A204.1 (cell line): ENCODE measurements around the gene PHF20.
"Not testable (repeated sequence)": the region's sequence is repeated elsewhere in the genome, so short reads cannot be mapped to it uniquely, and the experiment has no call there.

Experiments
- FAIRE-seq: peaks from 2 replicates; lab custom pipeline; 2012; peaks lifted over from hg19 to GRCh38; lab: Jason Lieb, UNC

The PHF20 gene

DNA sequence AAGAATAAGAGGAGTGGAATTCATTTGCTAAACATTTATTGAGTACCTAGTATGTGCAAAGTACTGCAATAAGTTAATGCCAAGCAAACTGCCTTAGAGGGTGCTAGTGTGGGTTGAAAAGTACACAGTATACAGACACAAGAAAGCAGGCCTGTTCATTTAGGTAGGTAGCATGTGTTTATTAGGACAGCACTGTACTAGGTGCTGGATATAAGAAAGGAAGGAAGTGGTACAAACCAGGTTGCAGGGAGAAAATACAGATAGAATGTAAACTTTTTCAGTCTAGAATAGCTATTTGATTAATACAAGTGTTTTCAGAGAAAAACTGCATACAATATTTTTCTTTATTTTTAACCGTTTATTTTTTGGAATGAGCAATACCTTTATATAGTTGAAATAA, 68.1 kb downstream of the PHF20 start:
- FAIRE-seq, result no peak

DNA sequence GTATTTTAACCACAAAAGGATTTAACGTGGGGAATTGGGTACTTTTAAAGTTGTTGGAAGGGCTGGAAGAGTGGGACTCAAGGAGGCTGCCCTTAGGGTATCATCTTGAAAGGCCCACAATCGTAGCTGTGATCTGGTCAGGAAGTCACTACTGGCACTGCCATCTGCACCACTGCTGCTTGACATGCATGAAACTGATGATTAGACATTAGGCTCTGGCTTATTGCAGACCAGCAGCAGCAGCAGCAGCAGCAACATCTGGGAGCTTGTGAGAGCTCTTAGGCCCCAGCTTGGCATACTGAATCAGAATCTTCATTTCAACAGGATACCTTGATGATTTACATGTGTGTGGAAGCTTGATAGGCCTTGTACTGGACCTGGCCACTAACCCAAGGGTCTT, 68.6 kb downstream of the PHF20 start:
- FAIRE-seq, result no peak

DNA sequence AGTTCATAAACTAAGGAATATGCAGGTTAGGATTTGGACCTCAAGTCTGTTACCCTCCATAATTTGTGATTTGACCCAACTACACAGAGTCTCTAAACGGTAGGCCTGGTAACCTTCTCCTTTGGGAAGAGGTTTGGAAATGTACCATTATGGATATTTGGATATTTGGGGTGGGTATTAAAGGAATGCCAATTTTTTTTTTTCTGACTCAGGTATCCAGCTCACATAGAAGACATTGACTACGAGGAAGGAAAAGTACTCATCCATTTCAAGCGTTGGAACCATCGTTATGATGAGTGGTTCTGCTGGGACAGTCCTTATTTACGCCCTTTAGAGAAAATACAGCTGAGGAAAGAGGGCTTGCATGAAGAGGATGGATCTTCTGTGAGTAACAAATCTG, 70.5 kb downstream of the PHF20 start:
- FAIRE-seq, result no peak

DNA sequence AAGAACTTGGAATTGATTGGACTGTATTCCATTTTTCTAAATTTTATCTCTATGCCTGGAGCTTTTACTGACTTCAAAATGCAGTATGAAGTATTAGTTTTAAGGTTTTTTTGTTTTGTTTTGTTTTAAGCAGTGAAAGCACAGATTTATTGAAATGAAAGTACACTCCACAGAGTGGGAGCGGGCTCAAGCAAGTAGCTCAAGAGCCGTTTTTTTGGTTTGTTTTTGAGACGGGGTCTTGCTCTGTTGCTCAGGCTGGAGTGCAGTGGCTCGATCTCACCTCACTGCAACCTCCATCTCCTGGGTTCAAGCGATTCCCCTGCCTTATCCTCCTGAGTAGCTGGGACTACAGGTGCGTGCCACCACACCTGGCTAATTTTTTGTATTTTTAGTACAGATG, 72.1 kb downstream of the PHF20 start:
- not testable (repeated sequence) for FAIRE-seq

DNA sequence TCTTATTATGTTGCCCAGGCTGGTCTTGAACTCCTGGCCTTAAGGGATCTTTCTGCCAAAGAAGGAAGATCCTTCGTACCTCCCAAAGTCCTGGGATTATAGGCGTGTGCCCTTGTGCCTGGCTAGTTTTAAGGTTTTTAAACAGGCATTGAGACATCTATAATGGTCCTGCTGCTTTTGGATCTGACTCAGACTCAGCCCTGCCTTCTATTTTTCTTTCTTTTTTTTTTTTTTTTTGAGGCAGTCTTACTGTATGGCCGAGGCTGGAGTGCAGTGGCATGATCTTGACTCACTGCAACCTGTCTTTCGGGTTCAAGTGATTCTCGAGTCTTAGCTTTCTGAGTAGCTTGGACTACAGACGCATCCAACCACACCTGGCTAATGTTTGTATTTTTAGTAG, 73.7 kb downstream of the PHF20 start:
- no peak for FAIRE-seq

DNA sequence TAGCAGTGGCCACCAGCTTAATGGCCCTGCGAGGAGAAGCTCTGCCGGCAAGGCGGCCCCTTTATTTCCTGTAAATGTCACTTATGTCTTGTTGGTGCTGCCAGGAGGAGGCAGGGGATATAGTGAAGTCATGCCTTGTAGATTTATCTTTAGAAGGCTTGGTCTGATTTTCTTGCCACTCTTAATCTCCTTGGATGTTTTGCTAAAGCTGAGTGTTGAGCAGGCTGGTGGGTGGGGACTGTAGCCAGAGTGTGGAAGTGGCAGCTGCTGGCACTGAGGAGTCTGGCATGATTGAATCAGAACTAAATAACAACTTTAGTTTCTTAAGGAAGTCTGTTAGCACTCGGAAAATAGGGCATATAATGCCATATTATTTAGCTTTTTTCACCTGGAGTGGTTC, 77.9 kb downstream of the PHF20 start:
- FAIRE-seq, result no peak

DNA sequence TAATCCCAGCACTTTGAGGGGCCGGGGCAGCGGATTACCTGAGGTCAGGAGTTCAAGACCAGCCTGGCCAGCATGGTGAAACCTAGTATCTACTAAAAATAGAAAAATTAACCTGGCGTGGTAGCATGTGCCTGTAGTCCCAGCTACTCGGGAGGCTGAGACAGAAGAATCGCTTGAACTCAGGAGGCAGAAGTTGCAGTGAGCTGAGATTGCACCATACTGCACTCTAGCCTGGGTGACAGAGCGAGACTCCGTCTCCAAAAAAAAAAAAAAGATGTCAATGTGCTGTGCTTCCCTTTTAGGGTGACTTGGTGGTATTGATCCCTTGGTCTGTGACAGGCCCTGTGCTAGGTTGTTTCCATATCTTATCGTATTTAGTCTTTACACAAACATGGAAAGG, 79.8 kb downstream of the PHF20 start:
- FAIRE-seq, result not testable (repeated sequence)

DNA sequence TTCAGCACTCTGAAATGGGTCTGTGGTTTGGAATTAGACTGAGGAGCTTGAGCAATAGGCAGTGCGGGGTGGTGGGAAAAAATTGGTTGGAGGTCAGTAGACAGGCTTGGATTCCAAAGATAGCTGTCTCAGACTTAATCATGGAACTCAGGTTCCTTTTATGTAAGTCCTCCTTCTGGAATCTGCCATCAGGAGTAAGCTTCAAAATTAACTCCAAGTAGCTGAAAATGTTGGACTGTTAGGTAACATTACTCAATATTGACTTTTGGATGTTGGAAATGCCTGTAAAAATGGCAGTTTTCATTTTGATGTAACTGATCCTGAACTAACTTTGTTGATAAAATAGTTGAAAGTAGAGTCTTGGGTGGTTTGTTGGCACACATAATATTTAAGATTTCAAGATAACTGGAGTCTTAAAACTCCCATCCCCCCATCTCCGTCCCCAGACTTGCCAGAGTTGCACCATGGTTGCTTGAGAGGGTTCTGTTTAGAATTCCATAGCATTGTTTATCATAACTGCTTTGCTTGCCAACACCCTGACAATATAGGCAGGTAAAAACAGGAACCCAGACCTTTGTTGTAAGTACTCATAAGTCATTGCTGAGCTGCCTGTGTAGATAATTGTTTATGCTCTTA, 83.0 kb downstream of the PHF20 start:
- FAIRE-seq, result no peak

DNA sequence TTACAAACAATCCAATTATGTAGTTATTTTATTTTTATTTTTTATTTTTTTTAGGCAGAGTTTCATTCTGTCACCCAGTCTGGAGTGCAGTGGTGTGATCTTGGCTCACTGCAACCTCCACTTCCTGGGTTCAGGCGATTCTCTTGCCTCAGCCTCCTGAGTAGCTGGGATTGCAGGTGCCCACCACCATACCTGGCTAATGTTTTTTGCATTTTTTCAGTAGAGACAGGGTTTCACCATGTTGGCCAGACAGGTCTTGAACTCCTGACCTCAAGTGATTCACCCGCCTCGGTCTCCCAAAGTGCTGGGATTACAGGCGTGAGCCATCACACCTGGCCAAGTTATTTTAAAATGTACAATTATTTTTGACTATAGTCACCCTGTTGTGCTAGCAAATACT, 83.8 kb downstream of the PHF20 start:
- not testable (repeated sequence) for FAIRE-seq

DNA sequence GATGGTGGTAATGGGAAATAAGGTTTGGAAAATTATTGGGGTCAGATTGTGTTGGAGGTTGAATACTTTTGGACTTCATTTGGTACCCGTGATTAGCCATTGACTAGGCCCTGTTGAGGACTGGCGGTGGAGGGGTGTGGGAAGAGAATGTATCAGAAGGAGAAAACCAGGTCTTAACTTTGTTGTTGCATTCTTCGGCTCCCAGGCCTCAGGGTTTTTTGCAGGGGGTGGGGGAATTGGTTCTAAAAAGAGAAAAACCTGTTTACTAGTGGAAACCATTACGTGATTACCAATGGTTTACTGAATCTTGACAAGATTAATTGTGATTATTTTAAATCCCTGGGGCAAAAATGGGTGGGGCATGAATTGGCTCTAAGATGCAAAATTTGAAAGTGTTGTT, 85.1 kb downstream of the PHF20 start:
- no peak for FAIRE-seq

DNA sequence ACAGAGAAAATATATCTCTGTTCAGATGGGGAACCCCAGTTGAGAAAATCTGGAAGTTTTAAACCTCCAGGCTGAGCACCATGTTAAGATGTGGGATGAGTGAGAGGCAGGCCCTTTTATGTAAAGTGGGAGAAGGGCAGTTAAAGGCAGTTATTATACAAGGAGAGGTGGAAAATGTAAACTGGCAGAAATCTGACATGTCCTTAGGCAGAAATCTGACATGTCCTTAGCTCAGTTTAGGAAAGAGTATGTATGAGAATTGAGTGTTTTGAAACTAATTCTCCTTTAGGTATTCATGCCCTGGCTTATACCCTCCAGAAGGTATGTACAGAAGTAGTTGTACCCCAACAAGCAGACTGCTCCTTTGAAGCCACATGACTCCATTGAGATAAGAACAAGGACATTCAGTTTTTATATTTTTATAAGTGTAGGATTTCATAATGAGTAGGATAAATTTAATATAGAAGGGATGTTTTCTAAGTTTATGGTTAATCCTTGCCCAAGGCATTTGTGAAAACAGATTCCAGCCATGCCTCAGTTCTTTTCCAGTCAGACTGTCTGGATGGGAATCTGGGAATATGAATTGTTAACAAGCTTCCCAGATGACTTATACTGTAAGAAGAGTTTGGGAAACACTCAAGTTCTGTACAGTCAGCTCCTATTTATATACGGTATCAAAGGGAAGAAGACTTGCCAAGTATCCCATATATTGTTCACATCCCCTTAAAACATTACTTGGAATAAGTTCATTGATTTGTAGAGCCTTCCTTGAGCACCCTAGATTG, 94.8 kb downstream of the PHF20 start:
- no peak for FAIRE-seq

DNA sequence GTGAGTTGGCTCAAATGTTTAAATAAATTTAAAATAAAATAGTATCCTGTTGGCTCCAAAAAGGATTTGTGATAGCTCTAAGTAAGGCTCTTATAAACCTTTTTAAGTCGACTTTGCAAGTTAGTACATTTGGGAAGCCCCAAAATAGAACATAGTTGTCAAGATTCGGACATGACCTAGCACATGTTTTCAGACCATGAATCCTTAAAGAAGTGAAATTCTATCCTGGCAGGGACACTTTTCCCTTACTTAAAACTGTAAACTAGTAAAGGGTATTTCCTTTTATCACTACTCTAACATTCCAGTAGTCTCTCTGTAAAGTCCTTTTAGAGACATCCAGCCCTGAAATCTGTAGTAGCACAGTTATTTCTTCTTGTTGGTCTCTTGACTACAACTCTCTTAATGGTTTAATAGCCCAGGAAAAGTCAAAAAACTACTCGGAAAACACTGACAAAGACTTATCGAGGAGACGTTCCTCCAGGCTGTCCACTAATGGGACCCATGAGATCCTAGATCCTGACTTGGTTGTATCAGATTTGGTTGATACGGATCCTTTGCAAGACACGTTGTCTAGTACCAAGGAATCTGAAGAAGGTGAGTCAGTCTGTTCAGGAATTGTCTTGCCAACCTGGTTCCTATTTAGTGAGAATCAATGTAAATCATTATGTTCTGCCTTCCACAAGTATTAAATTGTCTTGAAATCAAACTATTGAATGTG, 98.9 kb downstream of the PHF20 start:
- FAIRE-seq, result no peak

DNA sequence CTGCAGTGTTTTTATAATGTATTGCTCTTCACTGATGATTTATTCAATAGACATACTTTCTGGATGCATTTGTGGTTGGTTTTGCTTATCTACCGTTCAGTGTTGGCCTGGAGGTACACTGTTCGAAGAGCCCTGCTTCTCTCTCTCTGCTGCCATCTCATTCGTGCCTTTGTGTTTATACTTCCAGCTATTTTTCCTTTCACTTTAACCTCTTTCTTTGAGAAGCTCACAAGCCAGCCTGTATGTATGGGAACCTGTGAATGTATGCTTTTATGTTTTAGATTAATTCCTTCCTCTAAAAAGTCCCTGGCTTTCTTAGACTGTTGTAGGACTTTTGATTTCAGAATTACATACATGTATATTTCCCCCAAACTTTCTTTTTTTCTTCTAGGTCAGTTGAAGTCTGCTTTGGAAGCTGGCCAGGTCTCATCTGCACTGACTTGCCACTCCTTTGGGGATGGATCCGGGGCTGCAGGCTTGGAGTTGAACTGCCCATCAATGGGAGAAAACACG, 99.5 kb downstream of the PHF20 start:
- no peak for FAIRE-seq

DNA sequence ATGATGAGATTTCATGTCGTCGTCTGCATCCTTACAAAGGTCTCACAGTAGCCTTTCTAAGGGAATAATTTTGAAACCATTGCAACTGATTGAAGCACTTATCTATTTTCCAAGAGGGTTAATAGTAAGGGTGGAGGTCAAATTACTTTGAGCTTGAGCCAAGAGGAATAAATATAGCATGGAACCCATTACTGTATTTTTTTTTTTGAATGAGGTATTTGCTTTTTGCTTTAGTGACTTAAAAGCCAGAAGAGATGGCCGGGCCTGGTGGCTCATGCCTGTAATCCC, 104.2 kb downstream of the PHF20 start:
- FAIRE-seq, result no peak

DNA sequence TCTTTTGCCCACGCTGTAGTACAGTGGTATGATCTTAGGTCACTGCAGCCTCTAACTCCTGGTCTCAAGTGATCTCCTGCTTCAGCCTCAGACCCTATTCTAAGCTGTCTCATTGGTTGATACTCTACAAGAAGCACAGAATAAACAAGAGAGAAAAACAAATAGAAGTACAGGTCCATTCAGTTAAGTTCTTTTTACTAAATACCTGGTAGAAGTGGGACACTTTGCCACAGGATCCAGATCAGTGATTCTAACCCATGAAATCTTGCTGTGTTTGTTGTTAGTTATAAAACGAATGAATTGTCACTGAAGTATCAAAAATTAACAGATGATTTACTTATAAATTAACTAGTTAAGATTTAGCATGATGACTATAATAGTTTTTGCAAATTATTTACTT, 105.8 kb downstream of the PHF20 start:
- FAIRE-seq, result no peak

DNA sequence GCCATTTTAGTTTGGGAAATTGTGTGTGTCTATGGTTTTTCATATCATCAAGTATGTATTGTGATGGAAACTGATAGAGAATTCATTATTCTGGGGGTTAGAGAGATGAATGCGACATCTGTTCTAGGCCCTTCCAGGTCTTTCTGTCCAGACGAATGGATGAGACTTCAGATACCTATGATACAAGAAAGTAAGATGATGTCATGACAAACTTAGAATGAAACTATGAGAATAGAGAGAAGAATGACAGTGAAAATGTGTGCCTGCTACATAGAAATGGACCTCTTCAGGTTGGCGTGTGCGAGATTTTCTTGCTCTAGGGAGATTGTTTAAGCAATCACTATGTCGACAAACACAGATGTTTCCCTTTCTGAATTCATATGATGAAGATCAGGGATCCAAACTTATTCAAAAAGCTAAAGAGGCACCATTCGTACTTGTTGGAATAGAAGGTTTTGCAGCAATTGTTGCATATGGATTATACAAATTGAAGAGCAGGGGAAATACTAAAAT, 106.4 kb downstream of the PHF20 start:
- FAIRE-seq, result no peak

DNA sequence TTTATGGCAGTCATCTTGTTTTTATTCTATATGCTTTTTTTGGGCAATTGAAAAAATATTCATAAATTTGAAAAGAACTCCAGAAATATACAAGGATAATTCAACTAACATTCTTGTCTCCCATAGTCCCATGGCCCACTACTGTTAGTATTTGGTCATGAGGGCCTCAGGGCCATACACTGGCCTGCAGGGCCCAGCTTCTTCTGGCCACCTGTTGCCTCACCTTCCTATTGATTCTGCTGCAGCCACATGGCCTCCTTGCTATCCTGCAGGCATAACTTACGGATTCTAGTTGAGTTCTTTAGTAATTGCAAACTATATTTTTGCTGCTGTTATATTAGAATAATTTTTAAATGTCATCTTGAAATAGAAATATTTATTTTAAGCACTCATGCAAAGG, 109.9 kb downstream of the PHF20 start:
- FAIRE-seq, result no peak

DNA sequence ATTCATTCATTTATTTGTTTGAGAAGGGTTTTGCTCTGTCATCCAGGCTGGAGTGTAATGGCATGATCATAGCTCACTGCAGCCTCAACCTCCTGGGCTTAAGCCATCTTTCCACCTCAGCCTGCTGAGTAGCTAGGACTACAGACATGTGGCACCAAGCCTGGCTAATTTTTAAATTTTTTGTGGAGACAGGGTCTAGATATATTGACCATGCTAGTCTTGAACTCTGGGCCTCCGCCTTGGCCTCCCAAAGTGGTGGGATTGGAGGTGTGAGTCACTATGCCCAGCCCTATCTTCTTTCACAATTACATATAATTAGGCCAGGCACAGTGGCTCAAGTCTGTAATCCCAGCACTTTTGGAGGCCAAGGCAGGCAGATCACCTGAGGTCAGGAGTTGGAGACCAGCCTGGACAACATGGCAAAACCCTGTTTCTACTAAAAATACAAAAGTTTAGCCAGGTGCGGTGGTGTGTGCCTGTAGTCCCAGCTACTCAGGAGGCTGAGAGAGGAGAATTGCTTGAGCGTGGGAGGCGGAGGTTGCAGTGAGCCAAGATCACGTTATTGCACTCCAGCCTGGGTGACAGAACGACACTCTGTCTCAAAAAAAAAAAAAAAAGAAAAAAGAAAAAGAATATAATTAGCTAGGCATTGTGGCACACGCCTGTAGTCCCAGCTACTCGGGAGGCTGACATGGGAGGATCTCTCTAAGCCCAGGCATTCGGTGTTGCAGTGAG, 110.8 kb downstream of the PHF20 start:
- FAIRE-seq, result not testable (repeated sequence)

DNA sequence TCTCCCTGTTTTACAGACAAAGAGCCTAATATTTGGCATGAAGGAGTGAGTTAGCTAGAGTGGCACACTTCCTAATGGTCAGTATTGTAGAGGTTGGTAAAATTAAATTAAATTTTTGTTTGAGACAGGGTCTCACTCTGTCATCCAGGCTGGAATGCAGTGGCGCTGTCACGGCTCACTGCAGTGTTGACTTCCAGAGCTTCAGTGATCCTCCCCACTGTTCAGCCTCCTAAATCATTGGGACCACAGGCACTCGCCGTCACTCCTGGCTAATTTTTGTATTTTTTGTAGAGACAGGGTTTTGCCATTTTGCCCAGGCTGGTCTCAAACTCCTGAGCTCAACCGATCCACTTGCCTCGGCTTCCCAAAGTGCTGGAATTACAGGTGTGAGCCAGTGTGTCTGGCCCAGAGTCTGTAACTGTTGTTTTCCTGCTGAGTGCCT, 111.5 kb downstream of the PHF20 start:
- FAIRE-seq, result no peak

DNA sequence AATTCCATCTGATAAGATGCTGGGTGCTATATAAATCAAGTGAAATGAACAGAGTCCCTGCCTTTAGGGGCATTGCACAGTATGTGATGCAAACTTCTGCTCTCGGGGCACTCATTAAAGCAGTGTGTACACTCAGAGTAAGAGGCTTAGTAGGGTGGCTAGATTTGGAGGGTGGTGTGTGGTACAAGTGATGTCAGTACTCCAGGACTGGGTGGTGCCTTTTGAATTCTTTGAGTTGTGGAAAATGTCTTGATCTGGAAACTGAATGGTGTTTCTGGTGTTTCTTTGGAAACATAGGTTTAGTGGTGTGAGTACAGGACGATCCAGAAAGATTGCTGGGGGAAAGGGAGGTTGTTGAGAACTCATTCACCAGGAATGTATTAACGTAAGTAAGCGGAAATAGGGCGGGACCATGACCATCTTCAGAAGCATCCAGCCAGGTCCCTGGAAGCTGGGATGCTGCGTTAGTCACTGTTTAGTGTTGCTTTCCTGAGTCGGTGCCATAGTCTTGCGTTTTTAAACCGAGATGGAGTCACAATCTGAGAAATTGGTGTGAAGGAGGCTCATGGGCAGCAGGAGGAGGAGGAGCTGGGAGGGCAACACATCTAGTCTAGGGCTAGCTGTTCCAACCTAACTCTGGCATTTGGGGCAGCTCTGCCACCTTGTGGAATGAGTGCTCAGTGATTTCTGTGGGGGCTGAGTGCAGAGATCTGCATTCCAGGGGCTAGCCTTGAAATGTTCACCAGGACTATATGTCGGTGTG, 112.1 kb downstream of the PHF20 start:
- FAIRE-seq, result peak; percentile 74

DNA sequence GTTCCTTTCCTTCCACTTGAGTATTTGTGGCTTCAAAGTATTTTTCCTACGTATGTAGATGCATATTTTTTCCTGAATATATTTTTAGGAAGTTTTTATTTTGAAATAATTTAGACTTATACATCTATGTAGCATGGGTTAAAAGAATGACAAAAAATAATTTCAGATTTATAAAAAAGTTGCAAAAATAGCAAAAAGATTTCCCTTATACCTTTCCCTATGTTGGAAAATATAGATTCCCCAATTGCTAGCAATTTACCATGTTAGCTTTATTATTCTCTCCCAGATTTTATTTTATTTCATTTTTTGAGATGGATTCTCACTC, 112.7 kb downstream of the PHF20 start:
- no peak for FAIRE-seq

DNA sequence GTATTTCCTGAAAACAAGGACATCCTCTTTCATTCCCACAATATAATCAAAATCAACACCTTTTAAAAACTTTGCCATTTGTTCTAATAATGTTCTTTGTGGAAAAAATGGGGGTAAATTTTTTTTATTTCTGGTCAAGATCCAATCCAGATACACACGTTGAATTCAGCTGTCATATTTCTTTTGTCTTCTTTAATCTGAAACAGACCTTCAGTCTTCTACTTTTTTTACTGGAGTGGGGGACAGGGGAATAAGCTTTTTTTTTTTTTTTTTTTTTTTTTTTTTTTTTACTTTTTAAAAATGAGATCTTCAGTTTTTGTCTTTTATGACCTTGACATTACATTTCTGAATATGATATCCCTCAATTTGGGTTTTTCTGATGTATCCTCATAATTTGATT, 113.4 kb downstream of the PHF20 start:
- no peak for FAIRE-seq
